DOHH2 (cell line): ENCODE results near the gene PDE4B.

Experiments used
- CTCF ChIP-seq: fragments of 200-600 bp; sonication (generic); IDR thresholded peaks from one replicate; pipeline ENCODE4 v1.5.1; 2014; ENCODE audit warnings: antibody characterized with exemption, mild to moderate bottlenecking, low read depth, low read length; ENCODE audit not compliant: poor library complexity, severe bottlenecking
- EZH2phosphoT487 ChIP-seq: fragments of 200-600 bp; sonication (generic); IDR thresholded peaks from 2 replicates; pipeline ENCODE4 v1.6.1; 2017; ENCODE audit warnings: borderline replicate concordance, mild to moderate bottlenecking, antibody characterized with exemption, low read length, moderate library complexity, mixed read lengths

- TF ChIP-seq CTCF = no peak
- no peak for TF ChIP-seq EZH2phosphoT487
Observed at GRCh38 chr1:66351913-66352312, 559.2 kb downstream of the PDE4B start.
